CD14-positive monocyte (primary cell): Measurements from ENCODE around the gene SPACA5B. TPM values are rescaled to one million over a fixed set of nuclear protein-coding genes. Genes with fewer than 3 reads are reported as not detected.

Source experiments
- DNase-seq, 3 donors: peaks; one replicate each; pipeline ENCODE4 v3.0.0-alpha.2; 2011 to 2022
- H2AFZ ChIP-seq: 2 replicates; pipeline ENCODE4 v1.6.0; 2012; ENCODE audit warnings: mild to moderate bottlenecking, low read depth, low read length, inconsistent platforms; ENCODE audit not compliant: insufficient read depth, poor library complexity, severe bottlenecking
- H3K27ac ChIP-seq, 2 donors: 1 replicate in 1 of 2; 2 replicates in 1 of 2; pipeline ENCODE4 v1.5.1; 2012 to 2013; ENCODE audit warnings: low read length in 2 of 2, control low read depth in 1 of 2, inconsistent platforms in 1 of 2, low read depth in 1 of 2, mild to moderate bottlenecking in 1 of 2
- H3K27me3 ChIP-seq, 2 donors: one replicate each; pipeline versions ENCODE4 v1.6.0 to v1.6.1; 2011 to 2013; ENCODE audit warnings: low read length in 2 of 2; ENCODE audit not compliant: control insufficient read depth in 2 of 2, insufficient read depth in 2 of 2
- H3K36me3 ChIP-seq, 2 donors: replicated peaks in 1 of 2; 1 replicate in 1 of 2; 2 replicates in 1 of 2; pipeline versions ENCODE4 v1.5.1 to v1.6.1; 2012 to 2013; ENCODE audit warnings: low read length in 2 of 2, control low read depth in 1 of 2, inconsistent platforms in 1 of 2, mild to moderate bottlenecking in 1 of 2; ENCODE audit not compliant: insufficient read depth in 2 of 2, control insufficient read depth in 1 of 2
- H3K4me1 ChIP-seq, 2 donors: 1 replicate in 1 of 2; 2 replicates in 1 of 2; pipeline versions ENCODE4 v1.5.1 to v1.6.1; 2012 to 2013; ENCODE audit warnings: low read length in 2 of 2, control low read depth in 1 of 2, inconsistent platforms in 1 of 2, mild to moderate bottlenecking in 1 of 2, moderate library complexity in 1 of 2; ENCODE audit not compliant: insufficient read depth in 2 of 2, control insufficient read depth in 1 of 2
- H3K4me2 ChIP-seq: replicated peaks from 2 replicates; pipeline ENCODE3; 2012; ENCODE audit warnings: low read length, moderate library complexity, mild to moderate bottlenecking; ENCODE audit not compliant: poor library complexity, severe bottlenecking; ENCODE audit errors: extremely low read depth
- H3K4me3 ChIP-seq, 3 experiments: fragments of 200-600 bp in 1 of 3; sonication (generic) in 1 of 3; replicated peaks in 1 of 3; 1 replicate in 2 of 3; 2 replicates in 1 of 3; pipeline ENCODE4 v1.5.1; 2011 to 2013; ENCODE audit warnings: low read length in 3 of 3, mild to moderate bottlenecking in 3 of 3, control low read depth in 2 of 3, low read depth in 2 of 3, inconsistent platforms in 1 of 3, moderate library complexity in 1 of 3
- H3K79me2 ChIP-seq: 2 replicates; pipeline ENCODE4 v1.6.0; 2012; ENCODE audit warnings: mild to moderate bottlenecking, control low read depth, inconsistent platforms, low read length, moderate library complexity; ENCODE audit not compliant: insufficient read depth
- H3K9ac ChIP-seq: 2 replicates; pipeline ENCODE4 v1.6.0; 2017; ENCODE audit warnings: low read length, mild to moderate bottlenecking; ENCODE audit not compliant: insufficient read depth, poor library complexity, severe bottlenecking
- H3K9me3 ChIP-seq, 2 donors: replicated peaks in 1 of 2; 1 replicate in 1 of 2; 2 replicates in 1 of 2; pipeline versions ENCODE4 v1.5.1 to v1.6.1; 2012 to 2013; ENCODE audit warnings: low read length in 2 of 2, control low read depth in 1 of 2; ENCODE audit not compliant: control insufficient read depth in 1 of 2, insufficient read depth in 1 of 2
- H4K20me1 ChIP-seq: 2 replicates; pipeline ENCODE4 v1.6.0; 2012; ENCODE audit warnings: mild to moderate bottlenecking, low read length, control low read depth, moderate library complexity; ENCODE audit not compliant: insufficient read depth
- H3K27ac Mint-ChIP-seq, 7 donors: one replicate each; pipeline ENCODE4 v1.8.0; 2020; ENCODE audit warnings: mild to moderate bottlenecking in 7 of 7, mixed read lengths in 7 of 7, moderate library complexity in 6 of 7, inconsistent platforms in 2 of 7
- H3K27me3 Mint-ChIP-seq, 3 donors: one replicate each; pipeline ENCODE4 v1.8.0; 2021 to 2022; ENCODE audit warnings: low read depth in 3 of 3, mild to moderate bottlenecking in 3 of 3, mixed read lengths in 3 of 3, moderate library complexity in 3 of 3, inconsistent platforms in 1 of 3
- H3K36me3 Mint-ChIP-seq, 2 donors: one replicate each; pipeline ENCODE4 v1.8.0; 2020; ENCODE audit warnings: mixed read lengths in 2 of 2, inconsistent platforms in 1 of 2, mild to moderate bottlenecking in 1 of 2
- H3K4me1 Mint-ChIP-seq: one replicate; pipeline ENCODE4 v1.8.0; 2020; ENCODE audit warnings: mild to moderate bottlenecking, mixed read lengths
- H3K4me3 Mint-ChIP-seq, 2 donors: one replicate each; pipeline ENCODE4 v1.8.0; 2020; ENCODE audit warnings: mild to moderate bottlenecking in 2 of 2, mixed read lengths in 2 of 2, moderate library complexity in 1 of 2
- H3K9me3 Mint-ChIP-seq, 7 donors: one replicate each; pipeline ENCODE4 v1.8.0; 2020 to 2022; ENCODE audit warnings: mixed read lengths in 7 of 7, mild to moderate bottlenecking in 6 of 7, moderate library complexity in 6 of 7, inconsistent platforms in 2 of 7
- WGBS: methylation state at CpG from one replicate; pipeline ENCODE4 v1.1.5; 2013; ENCODE audit warnings: missing lambda C conversion rate; ENCODE audit not compliant: insufficient coverage; 5-methylcytosine and 5-hydroxymethylcytosine counted together
- intact Hi-C, 2 donors: fragments of 100-400 bp; cut with micrococcal nuclease; formaldehyde crosslinking; loops; one replicate each; pipeline versions ENCODE4 v1.15.0 to v1.15.1; 2023
- polyA plus RNA-seq, 3 donors: library from polyadenylated mRNA; depleted of rRNA in 1 of 3; unstranded in 2 of 3; stranded (reverse) in 1 of 3; fragments of 300-500 nt in 2 of 3; fragments of >200 nt in 1 of 3; fragmentation: Illumina TruSeq in 2 of 3; gene quantifications; 1 replicate in 2 of 3; 2 replicates in 1 of 3; pipeline ENCODE4 v1.2.3, GENCODE V29; 2012 to 2021
- TF ChIP-seq, protein P1 (sequence below): fragments of 200-600 bp; IDR thresholded peaks from one replicate; pipeline ENCODE4 v1.8.0; 2022; ENCODE audit warnings: antibody characterized with exemption, mild to moderate bottlenecking

Gene SPACA5B
- polyA plus RNA-seq, 3 donors, result not detected

DNA sequence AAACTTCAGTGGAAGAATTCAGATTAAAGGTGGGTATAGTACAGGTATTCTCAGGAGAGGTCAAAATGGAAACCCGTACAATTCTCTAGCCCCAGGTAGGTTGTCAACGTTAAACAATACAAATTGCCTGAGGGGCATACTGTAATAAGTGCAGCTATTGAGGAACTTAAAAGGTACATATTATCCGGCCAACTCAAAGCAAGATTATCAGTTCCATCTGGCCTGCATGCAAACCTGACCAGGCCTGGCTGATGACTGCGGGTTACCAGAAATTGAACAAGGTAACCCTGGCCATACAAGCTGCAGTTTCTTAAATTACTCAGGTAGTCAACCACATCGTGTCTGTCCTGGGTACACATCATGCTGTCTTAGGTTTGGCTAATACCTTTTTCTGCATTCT, 46.7 kb upstream of the SPACA5B start:
- intact Hi-C loops, result no loop called here
- Histone ChIP-seq H3K9me3 (no peaks in the 10 kb centered on the region), H3K27ac (no peak overlapping the region), H3K4me2 (no peak overlapping the region), H3K4me1 (peaks cover 0 to 3% of the 10 kb centered on the region in 2 donors), H3K27me3 (no peaks in the 10 kb centered on the region), H2AFZ (no peak overlapping the region), H3K79me2 (no peaks in the 10 kb centered on the region), H3K36me3 (no peaks in the 10 kb centered on the region), H3K9ac (no peak overlapping the region), H4K20me1 (no peaks in the 10 kb centered on the region), H3K4me3 (no peak overlapping the region)
- peaks cover 0 to 3% (median 0%) of the 10 kb centered on the region in 3 donors for H3K27me3 Mint-ChIP-seq
- H3K4me1 Mint-ChIP-seq, result peaks cover 8% of the 10 kb centered on the region
- H3K4me3 Mint-ChIP-seq, result no peak overlapping the region
- 86% methylated on average over 1 of the region's 5 CpGs for WGBS
- H3K36me3 Mint-ChIP-seq, result no peaks in the 10 kb centered on the region
- H3K27ac Mint-ChIP-seq, result peak overlapping the region in 1 of 7 donors; percentile 50
- no peak for DNase-seq
- H3K9me3 Mint-ChIP-seq, result peaks cover 0 to 3% (median 0%) of the 10 kb centered on the region in 7 donors
- TF ChIP-seq, protein P1, sequence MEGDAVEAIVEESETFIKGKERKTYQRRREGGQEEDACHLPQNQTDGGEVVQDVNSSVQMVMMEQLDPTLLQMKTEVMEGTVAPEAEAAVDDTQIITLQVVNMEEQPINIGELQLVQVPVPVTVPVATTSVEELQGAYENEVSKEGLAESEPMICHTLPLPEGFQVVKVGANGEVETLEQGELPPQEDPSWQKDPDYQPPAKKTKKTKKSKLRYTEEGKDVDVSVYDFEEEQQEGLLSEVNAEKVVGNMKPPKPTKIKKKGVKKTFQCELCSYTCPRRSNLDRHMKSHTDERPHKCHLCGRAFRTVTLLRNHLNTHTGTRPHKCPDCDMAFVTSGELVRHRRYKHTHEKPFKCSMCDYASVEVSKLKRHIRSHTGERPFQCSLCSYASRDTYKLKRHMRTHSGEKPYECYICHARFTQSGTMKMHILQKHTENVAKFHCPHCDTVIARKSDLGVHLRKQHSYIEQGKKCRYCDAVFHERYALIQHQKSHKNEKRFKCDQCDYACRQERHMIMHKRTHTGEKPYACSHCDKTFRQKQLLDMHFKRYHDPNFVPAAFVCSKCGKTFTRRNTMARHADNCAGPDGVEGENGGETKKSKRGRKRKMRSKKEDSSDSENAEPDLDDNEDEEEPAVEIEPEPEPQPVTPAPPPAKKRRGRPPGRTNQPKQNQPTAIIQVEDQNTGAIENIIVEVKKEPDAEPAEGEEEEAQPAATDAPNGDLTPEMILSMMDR, result no peak

DNA sequence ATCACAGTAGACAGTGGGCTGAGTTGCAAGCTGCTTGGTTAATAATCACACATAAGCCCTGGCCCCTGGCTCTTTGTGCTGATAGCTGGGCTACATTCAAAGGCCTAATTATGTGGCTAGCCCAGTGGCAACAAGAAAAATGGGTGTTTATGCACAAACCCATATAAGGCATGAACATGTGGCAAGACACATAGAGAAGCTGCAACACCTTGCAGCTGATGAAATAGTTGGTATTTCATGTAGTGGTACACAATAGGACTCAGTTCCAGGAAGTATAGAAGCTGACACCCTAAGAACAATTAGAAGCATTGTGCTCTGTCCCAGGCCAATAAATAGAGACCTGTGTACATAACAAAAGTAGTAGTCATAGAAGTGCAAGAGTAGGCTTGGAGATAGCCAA, 44.3 kb upstream of the SPACA5B start:
- Histone ChIP-seq H3K27me3 (no peaks in the 10 kb centered on the region), H3K4me1 (peaks cover 0 to 3% of the 10 kb centered on the region in 2 donors), H3K4me3 (no peak overlapping the region), H3K27ac (no peak overlapping the region), H3K9me3 (no peaks in the 10 kb centered on the region), H3K9ac (no peak overlapping the region), H3K4me2 (no peak overlapping the region), H3K79me2 (no peaks in the 10 kb centered on the region), H2AFZ (no peak overlapping the region), H3K36me3 (no peaks in the 10 kb centered on the region), H4K20me1 (no peaks in the 10 kb centered on the region)
- Mint-ChIP-seq H3K27ac (no peak overlapping the region), H3K4me3 (no peak overlapping the region), H3K4me1 (peaks cover 8% of the 10 kb centered on the region), H3K36me3 (no peaks in the 10 kb centered on the region), H3K27me3 (peaks cover 0 to 2% (median 0%) of the 10 kb centered on the region in 3 donors), H3K9me3 (peaks cover 0 to 3% (median 0%) of the 10 kb centered on the region in 7 donors)
- intact Hi-C loops, result no loop called here
- TF ChIP-seq, protein P1, result no peak
- DNase-seq, result no peak
